Esophagus squamous epithelium (tissue), 5 donors: ENCODE measurements around the gene HHIP. TPM values are rescaled to one million over a fixed set of nuclear protein-coding genes. Genes with fewer than 3 reads are reported as not detected.
"Not testable (repeated sequence)": the region's sequence is repeated elsewhere in the genome, so short reads cannot be mapped to it uniquely, and the experiment has no call there.

ENCODE experiments used
- DNase-seq: peaks from one replicate; lab custom pipeline; 2025; lab: John Stamatoyannopoulos, UW
- H3K27ac ChIP-seq, 4 donors: fragments of 200-600 bp; sonication (generic); one replicate each; pipeline ENCODE4 v1.5.1; 2016 to 2019; ENCODE audit warnings: mild to moderate bottlenecking in 1 of 4
- H3K27me3 ChIP-seq, 4 donors: fragments of 200-600 bp; sonication (generic); 1 replicate in 3 of 4; 2 replicates in 1 of 4; pipeline versions ENCODE4 v1.5.1 to v1.6.0; 2017 to 2021; ENCODE audit warnings: antibody characterized with exemption in 1 of 4
- H3K36me3 ChIP-seq, 3 donors: fragments of 200-600 bp; sonication (generic); one replicate each; pipeline ENCODE4 v1.5.1; 2016 to 2019
- H3K4me1 ChIP-seq, 3 donors: fragments of 200-600 bp; sonication (generic); one replicate each; pipeline ENCODE4 v1.5.1; 2017 to 2019
- H3K4me3 ChIP-seq, 4 donors: fragments of 200-600 bp; sonication (generic); 1 replicate in 3 of 4; 2 replicates in 1 of 4; pipeline ENCODE4 v1.5.1; 2016 to 2019; ENCODE audit warnings: mild to moderate bottlenecking in 2 of 4, moderate library complexity in 1 of 4
- H3K9me3 ChIP-seq, 3 donors: fragments of 200-600 bp; sonication (generic); one replicate each; pipeline ENCODE4 v1.5.1; 2016 to 2019
- POLR2A ChIP-seq, 4 donors: fragments of 450-650 bp; IDR thresholded peaks; one replicate each; pipeline ENCODE4 v1.6.1; 2017; ENCODE audit warnings: antibody characterized with exemption in 4 of 4, mild to moderate bottlenecking in 4 of 4, moderate library complexity in 3 of 4
- WGBS, 2 donors: methylation state at CpG; one replicate each; pipeline ENCODE4 v1.1.5; 2018; 5-methylcytosine and 5-hydroxymethylcytosine counted together
- intact Hi-C: fragments of 100-400 bp; cut with DNase I; formaldehyde crosslinking; loops from one replicate; pipeline ENCODE4 v1.15.0; 2022
- total RNA-seq, 4 donors: library from RNA; depleted of rRNA; stranded (reverse); fragments of >200 nt; gene quantifications; one replicate each; pipeline ENCODE4 v1.1.0, GENCODE V29; 2016
- TF ChIP-seq, protein P1 (sequence below), 6 experiments: fragments of 450-650 bp in 4 of 6; fragments of 200-600 bp in 2 of 6; sonication (generic) in 2 of 6; IDR thresholded peaks; one replicate each; pipeline ENCODE4 v1.5.1; 2016 to 2019; ENCODE audit warnings: antibody characterized with exemption in 6 of 6, mild to moderate bottlenecking in 4 of 6, moderate library complexity in 4 of 6
- donor health status: DM: yes; HTN: yes; CAD: no.

The HHIP gene
- total RNA-seq, 4 donors from 2014 or later: not detected

DNA sequence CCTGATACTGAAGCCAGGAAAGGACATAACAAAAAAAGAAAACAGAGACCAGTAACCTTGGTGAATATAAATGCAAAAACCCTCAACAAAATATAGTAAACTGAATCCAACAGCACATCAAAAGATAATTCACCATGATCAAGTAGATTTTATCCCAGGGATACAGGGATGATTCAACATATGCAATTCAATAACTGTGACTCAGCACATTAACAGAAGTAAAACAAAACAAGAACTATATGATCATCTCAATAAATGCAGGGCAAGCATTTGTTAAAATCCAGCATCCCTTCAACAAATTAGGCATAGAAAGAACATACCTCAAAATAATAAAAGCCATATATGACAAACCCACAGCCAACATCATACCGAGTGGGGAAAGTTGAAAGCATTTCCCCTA, 112.0 kb downstream of the HHIP start:
- Histone ChIP-seq H3K36me3 (no peaks in the 10 kb centered on the region), H3K27ac (no peak overlapping the region), H3K27me3 (no peaks in the 10 kb centered on the region), H3K9me3 (no peaks in the 10 kb centered on the region), H3K4me3 (no peak overlapping the region), H3K4me1 (no peaks in the 10 kb centered on the region)
- TF ChIP-seq, protein P1, sequence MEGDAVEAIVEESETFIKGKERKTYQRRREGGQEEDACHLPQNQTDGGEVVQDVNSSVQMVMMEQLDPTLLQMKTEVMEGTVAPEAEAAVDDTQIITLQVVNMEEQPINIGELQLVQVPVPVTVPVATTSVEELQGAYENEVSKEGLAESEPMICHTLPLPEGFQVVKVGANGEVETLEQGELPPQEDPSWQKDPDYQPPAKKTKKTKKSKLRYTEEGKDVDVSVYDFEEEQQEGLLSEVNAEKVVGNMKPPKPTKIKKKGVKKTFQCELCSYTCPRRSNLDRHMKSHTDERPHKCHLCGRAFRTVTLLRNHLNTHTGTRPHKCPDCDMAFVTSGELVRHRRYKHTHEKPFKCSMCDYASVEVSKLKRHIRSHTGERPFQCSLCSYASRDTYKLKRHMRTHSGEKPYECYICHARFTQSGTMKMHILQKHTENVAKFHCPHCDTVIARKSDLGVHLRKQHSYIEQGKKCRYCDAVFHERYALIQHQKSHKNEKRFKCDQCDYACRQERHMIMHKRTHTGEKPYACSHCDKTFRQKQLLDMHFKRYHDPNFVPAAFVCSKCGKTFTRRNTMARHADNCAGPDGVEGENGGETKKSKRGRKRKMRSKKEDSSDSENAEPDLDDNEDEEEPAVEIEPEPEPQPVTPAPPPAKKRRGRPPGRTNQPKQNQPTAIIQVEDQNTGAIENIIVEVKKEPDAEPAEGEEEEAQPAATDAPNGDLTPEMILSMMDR (IDR thresholded peaks at IDR 0.05): no peak
- TF ChIP-seq POLR2A (IDR thresholded peaks at IDR 0.05): no peak
- DNase-seq: no peak
- intact Hi-C loops: no loop called here
- WGBS, 2 donors: 78 to 81% methylated on average over 1 of the region's 1 CpG

DNA sequence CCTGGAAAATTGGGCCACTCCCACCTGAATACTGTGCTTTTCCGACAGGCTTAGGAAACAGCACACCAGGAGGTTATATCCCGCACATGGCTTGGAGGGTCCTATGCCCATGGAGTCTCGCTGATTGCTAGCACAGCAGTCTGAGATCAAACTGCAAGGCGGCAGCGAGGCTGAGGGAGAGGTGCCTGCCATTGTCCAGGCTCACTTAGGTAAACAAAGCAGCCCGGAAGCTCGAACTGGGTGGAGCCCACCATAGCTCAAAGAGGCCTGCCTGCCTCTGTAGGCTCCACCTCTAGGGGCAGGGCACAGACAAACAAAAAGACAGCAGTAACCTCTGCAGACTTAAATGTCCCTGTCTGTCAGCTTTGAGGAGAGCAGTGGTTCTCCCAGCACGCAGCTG, 122.9 kb downstream of the HHIP start:
- DNase-seq, H3K36me3 ChIP-seq, H3K9me3 ChIP-seq, intact Hi-C loops, H3K4me3 ChIP-seq, H3K27me3 ChIP-seq, H3K4me1 ChIP-seq, H3K27ac ChIP-seq: not testable (repeated sequence)
- WGBS, 2 donors: 0 to 34% methylated on average over 1 to 3 of the region's 8 CpGs

DNA sequence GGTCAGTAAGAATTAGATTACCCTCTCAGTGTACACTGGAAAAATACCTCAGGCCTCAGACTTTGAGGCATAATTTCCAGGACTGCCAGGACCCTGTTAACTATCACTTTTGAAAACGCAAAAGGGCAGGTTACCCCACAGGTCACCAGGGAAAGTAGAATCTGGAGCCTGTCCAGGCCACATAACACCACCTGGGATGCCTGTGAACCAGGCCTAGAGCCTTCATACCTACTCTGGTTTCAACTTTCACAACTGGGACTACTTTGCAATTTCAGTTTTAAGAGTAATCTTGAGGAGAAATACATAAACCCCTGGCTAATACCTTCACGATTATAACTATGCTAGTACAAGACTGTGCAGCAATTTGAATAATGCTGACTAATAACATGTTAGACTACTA, 132.4 kb downstream of the HHIP start:
- Histone ChIP-seq H3K27ac (no peak overlapping the region), H3K36me3 (no peaks in the 10 kb centered on the region), H3K27me3 (no peaks in the 10 kb centered on the region), H3K9me3 (no peaks in the 10 kb centered on the region), H3K4me1 (no peaks in the 10 kb centered on the region), H3K4me3 (no peak overlapping the region)
- intact Hi-C loops: no loop called here
- no peak for TF ChIP-seq POLR2A (IDR thresholded peaks at IDR 0.05)
- TF ChIP-seq, protein P1 (IDR thresholded peaks at IDR 0.05): no peak
- 67 to 85% methylated on average over 1 to 2 of the region's 2 CpGs for WGBS, 2 donors
- no peak for DNase-seq

DNA sequence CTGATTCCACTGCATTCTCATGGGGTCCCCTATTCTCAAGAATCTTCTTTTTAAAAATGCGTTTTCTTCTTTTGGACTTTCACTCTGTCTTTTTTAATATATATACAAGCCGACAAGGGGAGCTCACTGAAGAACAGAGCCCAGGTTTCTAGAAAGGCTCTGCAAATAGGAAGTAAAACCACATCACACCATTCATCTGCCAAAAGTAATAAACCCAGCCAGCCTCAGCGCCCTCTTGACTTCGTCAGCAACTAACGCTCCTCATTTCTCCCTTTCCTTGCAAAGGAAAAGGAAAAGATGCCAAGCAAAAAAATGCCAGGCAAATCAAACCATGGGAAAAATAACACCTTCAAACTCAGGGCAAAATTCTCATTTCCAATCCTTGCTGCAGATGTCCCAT, 136.4 kb downstream of the HHIP start:
- WGBS, 2 donors: 59 to 65% methylated on average over 5 of the region's 5 CpGs
- H3K9me3 ChIP-seq: no peaks in the 10 kb centered on the region
- intact Hi-C loops: no loop called here
- DNase-seq: no peak
- H3K27ac ChIP-seq: no peak overlapping the region
- TF ChIP-seq, protein P1 (IDR thresholded peaks at IDR 0.05): no peak
- TF ChIP-seq POLR2A (IDR thresholded peaks at IDR 0.05): no peak
- H3K36me3 ChIP-seq: no peaks in the 10 kb centered on the region
- no peak overlapping the region for H3K4me3 ChIP-seq
- H3K27me3 ChIP-seq: no peaks in the 10 kb centered on the region
- no peaks in the 10 kb centered on the region for H3K4me1 ChIP-seq

DNA sequence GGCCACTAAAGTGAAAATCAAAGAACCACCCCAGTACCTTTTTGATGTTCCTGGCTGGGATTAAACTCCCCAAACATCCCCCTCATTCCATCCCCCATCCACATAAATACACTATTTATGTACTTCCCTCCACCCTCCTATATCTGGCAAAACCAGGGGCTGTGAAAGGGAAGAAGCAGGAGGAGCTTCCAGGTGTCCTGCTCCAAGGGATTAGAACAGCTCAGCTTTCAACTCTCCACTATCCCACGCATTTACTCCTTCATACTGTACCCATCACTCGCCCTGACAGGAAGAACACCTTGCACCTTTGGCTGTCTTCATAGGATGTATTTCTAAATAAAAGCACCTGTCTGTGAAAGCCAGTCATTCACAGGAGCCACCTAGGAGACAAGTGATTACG, 140.0 kb downstream of the HHIP start:
- DNase-seq: no peak
- no peak for TF ChIP-seq POLR2A (IDR thresholded peaks at IDR 0.05)
- TF ChIP-seq, protein P1 (IDR thresholded peaks at IDR 0.05): no peak
- H3K9me3 ChIP-seq: no peaks in the 10 kb centered on the region
- H3K4me1 ChIP-seq: no peaks in the 10 kb centered on the region
- no peak overlapping the region for H3K4me3 ChIP-seq
- intact Hi-C loops: no loop called here
- H3K27ac ChIP-seq: no peak overlapping the region
- H3K27me3 ChIP-seq: no peaks in the 10 kb centered on the region
- no peaks in the 10 kb centered on the region for H3K36me3 ChIP-seq
- WGBS, 2 donors: 48% methylated on average over 3 of the region's 3 CpGs
